ENCODE measurements around the gene MTMR3.
A peak's percentile ranks its signal among the peaks of the same experiment; 100 is the strongest.

The MTMR3 gene

DNA sequence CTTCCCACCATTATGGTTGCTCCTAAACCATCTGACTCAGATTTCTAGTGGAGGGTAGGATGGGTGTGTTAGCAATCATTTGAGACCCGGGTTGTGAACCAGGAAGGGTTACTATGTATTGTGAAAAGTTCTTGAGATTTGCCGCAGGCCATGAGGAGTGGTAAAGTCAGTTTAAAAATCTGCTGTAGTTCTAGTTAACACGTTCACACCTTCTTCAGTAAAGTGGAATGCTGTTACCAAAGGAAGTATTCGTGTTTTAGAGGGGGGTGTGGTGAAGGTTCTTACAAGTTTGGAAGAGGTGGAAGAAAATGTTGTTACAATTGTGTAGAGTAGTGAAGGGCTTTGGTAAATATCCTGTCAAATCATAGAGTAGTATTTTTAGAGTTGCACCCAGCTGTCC is 2.6 kb downstream of the MTMR3 start:
- Histone ChIP-seq H3K9me3 (ENCODE audit: insufficient read depth, low read length, severe bottlenecking) (no peaks in the 10 kb centered on the region), H3K36me3 (ENCODE audit: insufficient read depth, low read length) (peaks cover 7% of the 10 kb centered on the region; the same call in 1 of the 2 replicates), H4K20me1 (ENCODE audit: insufficient read depth, low read length) (peaks cover 30% of the 10 kb centered on the region), H3K27me3 (ENCODE audit: insufficient read depth, low read length, poor library complexity) (no peaks in the 10 kb centered on the region), H2AFZ (ENCODE audit: low read depth, low read length) (no peak overlapping the region), H3K4me3 (ENCODE audit: low read depth in 1 of 2, low read length in 2 of 2) (peak overlapping the region in 1 of 2 experiments; percentile 32; a peak in 1 of 4 replicates), H3K9ac (ENCODE audit: low read depth, low read length) (0 out of 2 replicates have a peak overlapping the region, but pooled peaks have one; percentile 5), H3K4me1 (ENCODE audit: insufficient read depth, low read length) (peaks cover 33% of the 10 kb centered on the region), H3K4me2 (ENCODE audit: insufficient read depth, low read length) (peak overlapping the region; percentile 95), H3K27ac (ENCODE audit: low read length) (no peak overlapping the region), H3K79me2 (ENCODE audit: insufficient read depth, low read length) (peaks cover 75% of the 10 kb centered on the region)
- TF ChIP-seq CTCF (IDR thresholded peaks at IDR 0.05; ENCODE audit: borderline replicate concordance, extremely low read depth, low read length, poor library complexity, severe bottlenecking) (no peak), EZH2 (IDR thresholded peaks at IDR 0.05; ENCODE audit: borderline replicate concordance, low read depth, low read length, severe bottlenecking) (no peak)
- DNase-seq (no peak), ATAC-seq (ENCODE audit: insufficient read depth, low read depth) (no peak)

DNA sequence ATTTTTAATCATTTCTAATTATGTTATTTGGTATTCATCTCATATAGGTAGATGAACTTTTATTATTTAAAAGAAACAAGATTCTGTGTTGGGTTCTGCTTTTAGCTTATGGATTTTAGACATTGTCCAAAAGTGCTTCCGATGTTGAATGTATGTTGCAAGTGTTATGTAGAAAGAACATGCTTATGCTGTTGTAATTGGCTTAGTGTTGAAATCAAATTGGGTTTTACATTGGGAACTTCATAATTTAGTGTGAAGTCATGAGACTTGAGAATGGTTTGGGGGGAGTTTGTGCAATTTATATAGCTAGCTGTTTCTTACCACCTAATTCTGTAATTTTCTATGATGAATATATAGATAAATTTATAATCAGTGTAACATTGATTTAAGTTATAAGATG is 3.6 kb downstream of the MTMR3 start:
- peaks cover 84% of the 10 kb centered on the region for H3K79me2 ChIP-seq (ENCODE audit: insufficient read depth, low read length)
- H4K20me1 ChIP-seq (ENCODE audit: insufficient read depth, low read length): peaks cover 30% of the 10 kb centered on the region
- no peaks in the 10 kb centered on the region for H3K27me3 ChIP-seq (ENCODE audit: insufficient read depth, low read length, poor library complexity)
- H3K9ac ChIP-seq (ENCODE audit: low read depth, low read length): no peak overlapping the region
- no peak for ATAC-seq (ENCODE audit: insufficient read depth, low read depth)
- peak overlapping the region; percentile 95; the same call in 1 of the 2 replicates for H3K4me2 ChIP-seq (ENCODE audit: insufficient read depth, low read length)
- TF ChIP-seq CTCF (IDR thresholded peaks at IDR 0.05; ENCODE audit: borderline replicate concordance, extremely low read depth, low read length, poor library complexity, severe bottlenecking): no peak
- no peak for TF ChIP-seq EZH2 (IDR thresholded peaks at IDR 0.05; ENCODE audit: borderline replicate concordance, low read depth, low read length, severe bottlenecking)
- no peaks in the 10 kb centered on the region for H3K9me3 ChIP-seq (ENCODE audit: insufficient read depth, low read length, severe bottlenecking)
- no peak for DNase-seq
- H2AFZ ChIP-seq (ENCODE audit: low read depth, low read length): no peak overlapping the region
- H3K36me3 ChIP-seq (ENCODE audit: insufficient read depth, low read length): peaks cover 7% of the 10 kb centered on the region; the same call in 1 of the 2 replicates
- no peak overlapping the region for H3K27ac ChIP-seq (ENCODE audit: low read length)
- H3K4me3 ChIP-seq (ENCODE audit: low read depth in 1 of 2, low read length in 2 of 2): no peak overlapping the region
- H3K4me1 ChIP-seq (ENCODE audit: insufficient read depth, low read length): peaks cover 33% of the 10 kb centered on the region

- no peak for DNase-seq
- Histone ChIP-seq H3K79me2 (ENCODE audit: insufficient read depth, low read length) (peaks cover 91% of the 10 kb centered on the region), H2AFZ (ENCODE audit: low read depth, low read length) (no peak overlapping the region), H3K9ac (ENCODE audit: low read depth, low read length) (no peak overlapping the region), H3K4me3 (ENCODE audit: low read depth in 1 of 2, low read length in 2 of 2) (no peak overlapping the region), H3K27ac (ENCODE audit: low read length) (no peak overlapping the region), H4K20me1 (ENCODE audit: insufficient read depth, low read length) (peaks cover 30% of the 10 kb centered on the region), H3K27me3 (ENCODE audit: insufficient read depth, low read length, poor library complexity) (no peaks in the 10 kb centered on the region), H3K4me1 (ENCODE audit: insufficient read depth, low read length) (peaks cover 33% of the 10 kb centered on the region), H3K9me3 (ENCODE audit: insufficient read depth, low read length, severe bottlenecking) (no peaks in the 10 kb centered on the region), H3K4me2 (ENCODE audit: insufficient read depth, low read length) (peak overlapping the region; percentile 19; the same call in 1 of the 2 replicates), H3K36me3 (ENCODE audit: insufficient read depth, low read length) (peaks cover 7% of the 10 kb centered on the region; the same call in 1 of the 2 replicates)
- no peak for ATAC-seq (ENCODE audit: insufficient read depth, low read depth)
- TF ChIP-seq CTCF (IDR thresholded peaks at IDR 0.05; ENCODE audit: borderline replicate concordance, extremely low read depth, low read length, poor library complexity, severe bottlenecking) (no peak), EZH2 (IDR thresholded peaks at IDR 0.05; ENCODE audit: borderline replicate concordance, low read depth, low read length, severe bottlenecking) (no peak)
These were observed 4.4 kb downstream of the MTMR3 start for GRCh38 chr22:29887358-29887757.
